DND-41 (cell line): ENCODE measurements around the gene SKIDA1.

Experiments used
- CTCF ChIP-seq: IDR thresholded peaks from 2 replicates; pipeline ENCODE4 v1.5.1; 2012; ENCODE audit warnings: borderline replicate concordance, low read length, moderate library complexity, mild to moderate bottlenecking; ENCODE audit not compliant: poor library complexity, severe bottlenecking; ENCODE audit errors: extremely low read depth
- EZH2 ChIP-seq: IDR thresholded peaks from 3 replicates; pipeline ENCODE4 v1.6.1; 2012; ENCODE audit warnings: borderline replicate concordance, low read depth, mild to moderate bottlenecking, moderate library complexity, low read length, inconsistent platforms; ENCODE audit not compliant: severe bottlenecking

- TF ChIP-seq CTCF (no peak), EZH2 (peak; percentile 97)
Measured at GRCh38 chr10:21516242-21517131, 9.0 kb downstream of the SKIDA1 start.
